HepG2 (cell line): Measurements from ENCODE around the gene MED9.

Source experiments
- CBFB ChIP-seq: sonication (generic); formaldehyde crosslinking; IDR thresholded peaks from 2 replicates; pipeline ENCODE4 v1.4.0; 2020; ENCODE audit warnings: missing genetic modification reagents
- ELF4 ChIP-seq: sonication (generic); formaldehyde crosslinking; IDR thresholded peaks from 2 replicates; pipeline ENCODE4 v1.5.0; 2020; ENCODE audit warnings: missing genetic modification reagents, mild to moderate bottlenecking, moderate library complexity, borderline replicate concordance
- KDM1A ChIP-seq: IDR thresholded peaks from 2 replicates; pipeline ENCODE4 v1.6.1; 2016; ENCODE audit warnings: missing compliant biosample characterization
- PBX3 ChIP-seq: sonication (generic); formaldehyde crosslinking; IDR thresholded peaks from 2 replicates; pipeline ENCODE4 v1.8.1; 2023; ENCODE audit warnings: missing genetic modification reagents, inconsistent platforms, borderline replicate concordance
- SETDB1 ChIP-seq: sonication (generic); formaldehyde crosslinking; IDR thresholded peaks from 2 replicates; pipeline ENCODE4 v1.5.1; 2020; ENCODE audit warnings: missing genetic modification reagents, mild to moderate bottlenecking, borderline replicate concordance
- SMAD3 ChIP-seq: sonication (generic); formaldehyde crosslinking; IDR thresholded peaks from 2 replicates; pipeline ENCODE4 v1.4.0; 2020; ENCODE audit warnings: missing genetic modification reagents
- ZFY ChIP-seq: sonication (generic); formaldehyde crosslinking; IDR thresholded peaks from 2 replicates; pipeline ENCODE4 v1.4.0; 2020; ENCODE audit warnings: missing genetic modification reagents
- ZNF761 ChIP-seq: sonication (generic); formaldehyde crosslinking; conservative IDR thresholded peaks from 2 replicates; pipeline ENCODE4 v1.4.0; 2020; ENCODE audit warnings: mild to moderate bottlenecking, missing genetic modification reagents

- TF ChIP-seq SETDB1: no peak
- TF ChIP-seq PBX3 (CRISPR knock-in tag): no peak
- TF ChIP-seq ZFY (CRISPR knock-in tag): no peak
- TF ChIP-seq KDM1A (CRISPR knock-in tag): no peak
- no peak for TF ChIP-seq SMAD3
- no peak for TF ChIP-seq ZNF761 (CRISPR knock-in tag)
- TF ChIP-seq CBFB: no peak
- no peak for TF ChIP-seq ELF4 (CRISPR knock-in tag)
Observed at GRCh38 chr17:17460038-17460437, 16.8 kb upstream of the MED9 start.
